Neural progenitor cell (in vitro differentiated cells): ENCODE results near the gene RETN. TPM values are rescaled to one million over a fixed set of nuclear protein-coding genes. Genes with fewer than 3 reads are reported as not detected.

Source experiments
- DNase-seq: peaks from one replicate; pipeline ENCODE4 v3.0.0-alpha.2; 2016; ENCODE audit warnings: low spot score
- H2AFZ ChIP-seq: fragments of 200-600 bp; sonication (generic); replicated peaks from 2 replicates; pipeline ENCODE4 v1.6.1; 2016; ENCODE audit warnings: antibody characterized with exemption
- H3F3A ChIP-seq: fragments of 200-600 bp; sonication (generic); 2 replicates; pipeline ENCODE4 v1.6.1; 2016; ENCODE audit warnings: antibody characterized with exemption, low read depth
- H3K27ac ChIP-seq: fragments of 200-600 bp; sonication (generic); 2 replicates; pipeline ENCODE4 v1.5.1; 2016; ENCODE audit warnings: mild to moderate bottlenecking
- H3K27me3 ChIP-seq: fragments of 200-600 bp; sonication (generic); 2 replicates; pipeline ENCODE4 v1.6.1; 2016; ENCODE audit warnings: mild to moderate bottlenecking, moderate library complexity
- H3K36me3 ChIP-seq: fragments of 200-600 bp; sonication (generic); 2 replicates; pipeline ENCODE4 v1.5.1; 2016
- H3K4me1 ChIP-seq: fragments of 200-600 bp; sonication (generic); 2 replicates; pipeline ENCODE4 v1.6.1; 2016; ENCODE audit warnings: mixed run types
- H3K4me2 ChIP-seq: fragments of 200-600 bp; sonication (generic); 2 replicates; pipeline ENCODE4 v1.6.1; 2016
- H3K4me3 ChIP-seq: fragments of 200-600 bp; sonication (generic); 2 replicates; pipeline ENCODE4 v1.5.1; 2016
- H3K79me2 ChIP-seq: fragments of 200-600 bp; sonication (generic); 2 replicates; pipeline ENCODE4 v1.6.1; 2016; ENCODE audit warnings: low read depth
- H3K9ac ChIP-seq: fragments of 200-600 bp; sonication (generic); 2 replicates; pipeline ENCODE4 v1.6.1; 2016
- H3K9me3 ChIP-seq: fragments of 200-600 bp; sonication (generic); 2 replicates; pipeline ENCODE4 v1.5.1; 2016; ENCODE audit warnings: low read depth
- H4K20me1 ChIP-seq: fragments of 200-600 bp; sonication (generic); 2 replicates; pipeline ENCODE4 v1.6.1; 2016; ENCODE audit warnings: low read depth
- H3K27ac Mint-ChIP-seq: 3 replicates; pipeline ENCODE4 v1.8.0; 2021; ENCODE audit warnings: mixed read lengths
- H3K27me3 Mint-ChIP-seq: 2 replicates; pipeline ENCODE4 v1.8.0; 2022; ENCODE audit warnings: low read depth, mild to moderate bottlenecking, inconsistent platforms, moderate library complexity, mixed read lengths; ENCODE audit not compliant: insufficient read depth
- H3K36me3 Mint-ChIP-seq: 3 replicates; pipeline ENCODE4 v1.8.0; 2021; ENCODE audit warnings: mixed read lengths
- H3K4me1 Mint-ChIP-seq: 3 replicates; pipeline ENCODE4 v1.8.0; 2021; ENCODE audit warnings: mixed read lengths
- H3K4me3 Mint-ChIP-seq: 3 replicates; pipeline ENCODE4 v1.8.0; 2021; ENCODE audit warnings: mild to moderate bottlenecking, moderate library complexity, mixed read lengths
- H3K9me3 Mint-ChIP-seq: 3 replicates; pipeline ENCODE4 v1.8.0; 2020; ENCODE audit warnings: mixed read lengths
- EZH2 ChIP-seq: fragments of 200-600 bp; sonication (generic); IDR thresholded peaks from 2 replicates; pipeline ENCODE4 v1.6.1; 2017; ENCODE audit warnings: antibody characterized with exemption, mild to moderate bottlenecking, moderate library complexity
- EZH2phosphoT487 ChIP-seq: fragments of 200-600 bp; sonication (generic); IDR thresholded peaks from 2 replicates; pipeline ENCODE4 v1.6.1; 2017; ENCODE audit warnings: antibody characterized with exemption
- total RNA-seq: library from RNA; depleted of rRNA; stranded (reverse); fragments of >200 nt; gene quantifications from 2 replicates; pipeline ENCODE4 v1.2.3, GENCODE V29; 2015; ENCODE audit warnings: low replicate concordance
- TF ChIP-seq, protein P1 (sequence below): fragments of 200-600 bp; sonication (generic); IDR thresholded peaks from 2 replicates; pipeline ENCODE4 v1.5.1; 2017; ENCODE audit warnings: antibody characterized with exemption, mild to moderate bottlenecking

RETN gene
- total RNA-seq, 1 donor from 2014 or later = not detected

GRCh38 chr19:7685546-7686445 lies 16.9 kb downstream of the RETN start:
- no peak overlapping the region for H2AFZ ChIP-seq
- no peak overlapping the region for H3K4me3 ChIP-seq
- no peaks in the 10 kb centered on the region for H3F3A ChIP-seq
- Mint-ChIP-seq H3K27me3 (peaks cover 4% of the 10 kb centered on the region), H3K4me3 (peak overlapping the region; percentile 63), H3K36me3 (peaks cover 7% of the 10 kb centered on the region), H3K4me1 (peaks cover 9% of the 10 kb centered on the region), H3K9me3 (no peaks in the 10 kb centered on the region), H3K27ac (peak overlapping the region; percentile 4)
- no peak overlapping the region for H3K9ac ChIP-seq
- no peak for DNase-seq
- H3K79me2 ChIP-seq = peaks cover 13% of the 10 kb centered on the region
- H3K27me3 ChIP-seq = no peaks in the 10 kb centered on the region
- no peaks in the 10 kb centered on the region for H3K4me1 ChIP-seq
- TF ChIP-seq EZH2 (no peak), EZH2phosphoT487 (no peak)
- TF ChIP-seq, protein P1, sequence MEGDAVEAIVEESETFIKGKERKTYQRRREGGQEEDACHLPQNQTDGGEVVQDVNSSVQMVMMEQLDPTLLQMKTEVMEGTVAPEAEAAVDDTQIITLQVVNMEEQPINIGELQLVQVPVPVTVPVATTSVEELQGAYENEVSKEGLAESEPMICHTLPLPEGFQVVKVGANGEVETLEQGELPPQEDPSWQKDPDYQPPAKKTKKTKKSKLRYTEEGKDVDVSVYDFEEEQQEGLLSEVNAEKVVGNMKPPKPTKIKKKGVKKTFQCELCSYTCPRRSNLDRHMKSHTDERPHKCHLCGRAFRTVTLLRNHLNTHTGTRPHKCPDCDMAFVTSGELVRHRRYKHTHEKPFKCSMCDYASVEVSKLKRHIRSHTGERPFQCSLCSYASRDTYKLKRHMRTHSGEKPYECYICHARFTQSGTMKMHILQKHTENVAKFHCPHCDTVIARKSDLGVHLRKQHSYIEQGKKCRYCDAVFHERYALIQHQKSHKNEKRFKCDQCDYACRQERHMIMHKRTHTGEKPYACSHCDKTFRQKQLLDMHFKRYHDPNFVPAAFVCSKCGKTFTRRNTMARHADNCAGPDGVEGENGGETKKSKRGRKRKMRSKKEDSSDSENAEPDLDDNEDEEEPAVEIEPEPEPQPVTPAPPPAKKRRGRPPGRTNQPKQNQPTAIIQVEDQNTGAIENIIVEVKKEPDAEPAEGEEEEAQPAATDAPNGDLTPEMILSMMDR = no peak
- no peak overlapping the region for H3K27ac ChIP-seq
- H4K20me1 ChIP-seq = peaks cover 17% of the 10 kb centered on the region
- H3K9me3 ChIP-seq = no peaks in the 10 kb centered on the region
- H3K4me2 ChIP-seq = no peak overlapping the region
- no peaks in the 10 kb centered on the region for H3K36me3 ChIP-seq

GRCh38 chr19:7687177-7687576 lies 18.3 kb downstream of the RETN start:
- no peak for DNase-seq
- peaks cover 4% of the 10 kb centered on the region for H3K27me3 Mint-ChIP-seq
- peaks cover 7% of the 10 kb centered on the region for H3K36me3 Mint-ChIP-seq
- Histone ChIP-seq H3K27me3 (no peaks in the 10 kb centered on the region), H3K9me3 (no peaks in the 10 kb centered on the region), H3K4me1 (no peaks in the 10 kb centered on the region), H3K36me3 (no peaks in the 10 kb centered on the region), H3K4me3 (no peak overlapping the region), H3K9ac (no peak overlapping the region), H2AFZ (no peak overlapping the region), H3K79me2 (no peaks in the 10 kb centered on the region), H3F3A (no peaks in the 10 kb centered on the region), H4K20me1 (peaks cover 13% of the 10 kb centered on the region), H3K4me2 (no peak overlapping the region), H3K27ac (no peak overlapping the region)
- TF ChIP-seq EZH2phosphoT487 (no peak), EZH2 (no peak)
- TF ChIP-seq, protein P1 = no peak
- H3K27ac Mint-ChIP-seq = no peak overlapping the region
- no peak overlapping the region for H3K4me3 Mint-ChIP-seq
- peaks cover 5% of the 10 kb centered on the region for H3K4me1 Mint-ChIP-seq
- H3K9me3 Mint-ChIP-seq = no peaks in the 10 kb centered on the region

DNA sequence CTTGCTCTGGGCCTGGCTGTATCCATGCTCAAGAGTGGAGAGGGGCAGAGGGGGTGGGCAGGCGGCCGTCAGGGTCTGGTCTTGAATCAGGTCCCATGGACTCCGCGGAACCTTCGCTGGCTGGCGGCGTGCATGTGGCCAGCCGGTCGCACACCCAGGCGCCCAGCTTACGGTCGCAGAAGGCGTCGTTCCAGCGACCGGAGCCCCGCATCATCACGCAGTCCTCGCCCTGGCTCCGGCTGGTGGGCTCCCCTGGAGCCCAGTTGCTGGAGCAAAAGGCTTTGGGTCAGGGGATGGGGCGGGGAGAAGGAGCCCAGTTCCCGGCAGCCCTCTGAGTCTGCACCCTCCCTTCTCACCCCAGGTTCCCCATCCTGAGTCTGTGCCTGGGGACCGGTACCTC lies 20.3 kb downstream of the RETN start:
- DNase-seq = no peak
- H3K27me3 ChIP-seq = peaks cover 5% of the 10 kb centered on the region

More for the DNA sequence above, 20.3 kb downstream of the RETN start:
- Histone ChIP-seq H4K20me1 (peaks cover 4% of the 10 kb centered on the region), H3K79me2 (no peaks in the 10 kb centered on the region), H3K9me3 (no peaks in the 10 kb centered on the region), H3K4me3 (no peak overlapping the region), H3K36me3 (no peaks in the 10 kb centered on the region), H3K9ac (no peak overlapping the region), H3K27ac (no peak overlapping the region), H3F3A (no peaks in the 10 kb centered on the region), H2AFZ (no peak overlapping the region), H3K4me2 (no peak overlapping the region), H3K4me1 (no peaks in the 10 kb centered on the region)
- H3K27ac Mint-ChIP-seq = no peak overlapping the region
- TF ChIP-seq, protein P1 = no peak
- no peak for TF ChIP-seq EZH2phosphoT487
- no peak for TF ChIP-seq EZH2
- peaks cover 4% of the 10 kb centered on the region for H3K27me3 Mint-ChIP-seq
- no peaks in the 10 kb centered on the region for H3K9me3 Mint-ChIP-seq
- no peak overlapping the region for H3K4me3 Mint-ChIP-seq
- H3K4me1 Mint-ChIP-seq = peaks cover 5% of the 10 kb centered on the region
- peaks cover 2% of the 10 kb centered on the region for H3K36me3 Mint-ChIP-seq
